A673 (cell line): Measurements from ENCODE around the gene SLC41A3. TPM values are rescaled to one million over a fixed set of nuclear protein-coding genes. Genes with fewer than 3 reads are reported as not detected.
"Not testable (repeated sequence)": the region's sequence is repeated elsewhere in the genome, so short reads cannot be mapped to it uniquely, and the experiment has no call there.

ENCODE experiments used
- BruUV-seq: library from RNA; stranded (reverse); fragments of 400-500 nt; replicated peaks from 2 replicates; lab custom pipeline; 2021; lab: Mats Ljungman, UMichigan
- CTCF ChIA-PET: fragments of 300-600 bp; sonication (Branson Sonifier 250); formaldehyde crosslinking; loops from one replicate; lab custom pipeline; 2022; ENCODE audit warnings: antibody characterized with exemption; lab: Charles Lee
- POLR2A ChIA-PET: fragments of 300-600 bp; sonication (Branson Sonifier 250); formaldehyde crosslinking; loops from one replicate; lab custom pipeline; 2022; ENCODE audit warnings: antibody characterized with exemption; ENCODE audit not compliant: low non-redundant PET; lab: Charles Lee
- DNase-seq: peaks from one replicate; pipeline ENCODE4 v3.0.0-alpha.2; 2015; ENCODE audit warnings: low spot score
- H3K27ac ChIP-seq: fragments of 200-600 bp; sonication (generic); 2 replicates; pipeline ENCODE4 v1.5.1; 2016; ENCODE audit warnings: mixed run types, low read depth, mild to moderate bottlenecking, mixed read lengths, antibody characterized with exemption, low read length; ENCODE audit not compliant: poor library complexity, severe bottlenecking
- H3K27me3 ChIP-seq: fragments of 200-600 bp; sonication (generic); replicated peaks from 2 replicates; pipeline ENCODE4 v1.6.1; 2017; ENCODE audit warnings: mixed run types, low read depth, mild to moderate bottlenecking, mixed read lengths, antibody characterized with exemption, low read length; ENCODE audit not compliant: insufficient read depth, poor library complexity
- H3K36me3 ChIP-seq: fragments of 200-600 bp; sonication (generic); 2 replicates; pipeline ENCODE4 v1.6.1; 2016; ENCODE audit warnings: mixed run types, mild to moderate bottlenecking, mixed read lengths, antibody characterized with exemption, low read length; ENCODE audit not compliant: insufficient read depth, poor library complexity, severe bottlenecking
- H3K4me1 ChIP-seq: fragments of 200-600 bp; sonication (generic); 2 replicates; pipeline ENCODE4 v1.6.1; 2017; ENCODE audit warnings: mixed run types, mild to moderate bottlenecking, mixed read lengths, antibody characterized with exemption, low read length; ENCODE audit not compliant: insufficient read depth, poor library complexity, severe bottlenecking
- H3K4me3 ChIP-seq: fragments of 200-600 bp; sonication (generic); 2 replicates; pipeline ENCODE4 v1.5.1; 2016; ENCODE audit warnings: low read depth, mixed run types, mild to moderate bottlenecking, mixed read lengths, low read length; ENCODE audit not compliant: poor library complexity, severe bottlenecking
- H3K9me3 ChIP-seq: fragments of 200-600 bp; sonication (generic); 2 replicates; pipeline ENCODE4 v1.6.1; 2016; ENCODE audit warnings: mixed run types, low read depth, mild to moderate bottlenecking, mixed read lengths, antibody characterized with exemption, low read length; ENCODE audit not compliant: poor library complexity, severe bottlenecking
- CTCF ChIP-seq: fragments of 300-800, 200-600 bp; sonication (generic); conservative IDR thresholded peaks from 2 replicates; pipeline ENCODE4 v1.5.1; 2017; ENCODE audit warnings: low read depth, mild to moderate bottlenecking, antibody characterized with exemption, low read length, moderate library complexity, mixed read lengths
- EZH2 ChIP-seq: fragments of 200-600 bp; sonication (generic); IDR thresholded peaks from 2 replicates; pipeline ENCODE4 v1.6.1; 2017; ENCODE audit warnings: borderline replicate concordance, low read depth, mild to moderate bottlenecking, mixed read lengths, antibody characterized with exemption, low read length; ENCODE audit not compliant: poor library complexity, severe bottlenecking
- intact Hi-C: fragments of 100-400 bp; cut with micrococcal nuclease; formaldehyde crosslinking; loops from one replicate; pipeline ENCODE4 v1.10.0; 2022; ENCODE audit not compliant: unreplicated experiment
- total RNA-seq: library from RNA; stranded (reverse); gene quantifications from 2 replicates; pipeline ENCODE4 v1.2.3, GENCODE V29; 2021

SLC41A3 gene
- total RNA-seq, 1 experiment from 2014 or later: 56.5 TPM

GRCh38 chr3:126004217-126004616, 79.7 kb downstream of the SLC41A3 start:
- Histone ChIP-seq H3K36me3 (peaks cover 15% of the 10 kb centered on the region), H3K27me3 (no peaks in the 10 kb centered on the region), H3K9me3 (no peaks in the 10 kb centered on the region), H3K27ac (no peak overlapping the region), H3K4me1 (no peaks in the 10 kb centered on the region), H3K4me3 (no peak overlapping the region)
- no peak for DNase-seq
- intact Hi-C loops: no loop called here
- ChIA-PET CTCF (interaction anchor here (0.6 kb wide), 1 partner anchor 104 kb away, joined by 8 read pairs; no protein-coding TSS in a partner anchor), POLR2A (no interaction called here)
- no TSS peak for BruUV-seq
- TF ChIP-seq EZH2 (no peak), CTCF (no peak)

DNA sequence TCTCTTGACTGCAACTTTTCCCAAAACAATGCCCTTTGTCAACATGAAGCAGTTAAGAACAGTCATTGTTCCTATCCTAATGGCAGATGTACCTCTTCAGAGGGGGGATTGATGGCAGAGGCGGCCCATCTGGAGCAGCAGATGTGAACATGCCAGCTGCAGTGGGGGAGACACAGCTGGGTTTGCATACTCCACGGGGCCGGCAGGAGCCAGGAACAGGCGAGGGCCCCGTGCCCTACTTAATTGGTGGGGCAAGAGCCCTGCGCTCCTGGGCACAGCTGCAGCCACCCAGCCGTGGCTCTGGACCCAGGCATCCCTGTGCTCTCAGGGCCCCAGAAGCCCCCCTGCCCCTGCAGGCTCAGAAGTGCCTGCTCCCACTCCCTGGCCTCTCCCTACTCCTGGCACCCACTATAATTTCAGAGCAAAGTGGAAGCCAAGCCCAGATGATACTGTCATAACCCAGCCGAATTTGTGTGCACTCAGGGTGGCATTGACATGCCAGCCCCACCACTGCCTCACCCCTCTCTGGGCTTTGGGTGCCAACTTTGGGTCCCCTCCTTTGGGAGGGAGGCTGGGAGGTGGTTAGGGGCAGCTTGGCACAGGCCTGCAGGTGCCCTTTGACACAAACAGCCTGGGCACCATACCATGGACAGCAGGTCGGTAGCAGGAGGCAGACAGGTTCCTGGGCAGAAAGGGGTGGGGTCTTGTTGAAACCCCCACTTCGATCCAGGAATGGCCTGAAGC, 80.3 kb downstream of the SLC41A3 start:
- Histone ChIP-seq H3K4me3 (no peak overlapping the region), H3K36me3 (peaks cover 15% of the 10 kb centered on the region), H3K27ac (no peak overlapping the region), H3K27me3 (no peaks in the 10 kb centered on the region), H3K4me1 (no peaks in the 10 kb centered on the region), H3K9me3 (no peaks in the 10 kb centered on the region)
- CTCF ChIA-PET: no interaction called here
- BruUV-seq: no TSS peak
- no peak for DNase-seq
- POLR2A ChIA-PET: no interaction called here
- intact Hi-C loops: no loop called here
- TF ChIP-seq EZH2: no peak
- no peak for TF ChIP-seq CTCF

- CTCF ChIA-PET: no interaction called here
- Histone ChIP-seq H3K4me1 (no peaks in the 10 kb centered on the region), H3K36me3 (peaks cover 6% of the 10 kb centered on the region), H3K4me3 (no peak overlapping the region), H3K9me3 (no peaks in the 10 kb centered on the region), H3K27me3 (no peaks in the 10 kb centered on the region), H3K27ac (no peak overlapping the region)
- TF ChIP-seq CTCF: no peak
- no peak for TF ChIP-seq EZH2
- intact Hi-C loops: no loop called here
- DNase-seq: no peak
- BruUV-seq: no TSS peak
- POLR2A ChIA-PET: no interaction called here
These were observed 81.7 kb downstream of the SLC41A3 start for GRCh38 chr3:126002189-126002588.

DNA sequence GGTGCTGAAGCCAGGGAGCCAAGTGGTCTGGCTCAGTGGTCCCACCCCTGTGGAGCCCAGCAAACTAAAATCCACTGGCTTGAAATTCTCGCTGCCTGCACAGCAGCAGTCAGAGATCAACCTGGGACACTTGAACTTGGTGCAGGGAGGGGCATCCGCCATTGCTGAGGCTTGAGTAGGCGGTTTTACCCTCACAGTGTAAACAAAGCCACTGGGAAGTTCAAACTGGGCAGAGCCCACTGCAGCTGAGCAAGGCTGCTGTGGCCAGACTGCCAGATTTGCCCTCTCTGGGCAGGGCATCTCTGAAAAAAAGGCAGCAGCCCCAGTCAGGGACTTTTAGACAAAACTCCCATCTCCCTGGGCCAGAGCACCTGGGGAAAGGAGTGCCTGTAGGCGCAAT, 87.2 kb downstream of the SLC41A3 start:
- BruUV-seq, H3K36me3 ChIP-seq, H3K4me1 ChIP-seq, H3K27me3 ChIP-seq, H3K9me3 ChIP-seq, POLR2A ChIA-PET, H3K27ac ChIP-seq, intact Hi-C loops, CTCF ChIA-PET, DNase-seq, H3K4me3 ChIP-seq: not testable (repeated sequence)
